HCT116 (cell line): ENCODE measurements around the gene CEP290. TPM values are rescaled to one million over a fixed set of nuclear protein-coding genes. Genes with fewer than 3 reads are reported as not detected.

ENCODE experiments used
- ATAC-seq: fragments of 200-7000 bp; cut with Tn5 transposase; 2 replicates; pipeline ENCODE4 v1.9.1; 2020; ENCODE audit warnings: mild to moderate bottlenecking, moderate library complexity
- BruUV-seq: library from RNA; stranded (reverse); fragments of 400-500 nt; replicated peaks from 2 replicates; lab custom pipeline; 2021; lab: Mats Ljungman, UMichigan
- CTCF ChIA-PET: fragments of 300-600 bp; sonication (Branson Sonifier 250); formaldehyde crosslinking; loops from one replicate; lab custom pipeline; 2021; ENCODE audit warnings: antibody characterized with exemption; lab: Charles Lee
- POLR2A ChIA-PET: fragments of 300-600, 350-600 bp; sonication (Branson Sonifier 250); formaldehyde crosslinking; loops from one replicate; lab custom pipeline; 2021; ENCODE audit warnings: antibody characterized with exemption; lab: Charles Lee
- RAD21 ChIA-PET, 2 experiments: fragments of 300-600 bp; sonication (Branson Sonifier 250); formaldehyde crosslinking; loops; one replicate each; lab custom pipeline; 2023; ENCODE audit warnings: low total read pairs in 2 of 2; ENCODE audit not compliant: uncharacterized antibody in 2 of 2, unreplicated experiment in 2 of 2, low non-redundant PET in 1 of 2; lab: Charles Lee
- DNase-seq: peaks from one replicate; pipeline ENCODE4 v3.0.0-alpha.2; 2010; ENCODE audit warnings: low read depth, low spot score
- H2AFZ ChIP-seq: fragments of 200-600 bp; shearing (Covaris generic), sonication (generic); 2 replicates; pipeline ENCODE4 v1.6.1; 2017; ENCODE audit warnings: low read depth, mixed run types, mixed read lengths, antibody characterized with exemption, low read length; ENCODE audit not compliant: poor library complexity, severe bottlenecking
- H3K27ac ChIP-seq: 2 replicates; pipeline ENCODE4 v1.5.1; 2012; ENCODE audit warnings: low read depth, low read length
- H3K27me3 ChIP-seq: fragments of 200-600 bp; sonication (generic); 2 replicates; pipeline ENCODE4 v1.6.1; 2016; ENCODE audit warnings: mixed run types, low read length, mixed read lengths; ENCODE audit not compliant: insufficient read depth
- H3K36me3 ChIP-seq, 2 experiments: fragments of 200-500 bp in 1 of 2; fragments of 200-600 bp in 1 of 2; sonication (Bioruptor generic) in 1 of 2; sonication (generic) in 1 of 2; 2 replicates each; pipeline versions ENCODE4 v1.5.1 to v1.6.1; 2014 to 2016; ENCODE audit warnings: low read length in 2 of 2, inconsistent platforms in 1 of 2, mixed read lengths in 1 of 2, mixed run types in 1 of 2; ENCODE audit not compliant: insufficient read depth in 2 of 2, control insufficient read depth in 1 of 2
- H3K4me1 ChIP-seq, 2 experiments: fragments of 200-600 bp in 1 of 2; sonication (generic) in 1 of 2; 2 replicates each; pipeline versions ENCODE4 v1.5.1 to v1.6.1; 2012 to 2017; ENCODE audit warnings: low read length in 2 of 2, inconsistent platforms in 1 of 2, mild to moderate bottlenecking in 1 of 2, mixed read lengths in 1 of 2, mixed run types in 1 of 2, moderate library complexity in 1 of 2; ENCODE audit not compliant: insufficient read depth in 2 of 2, control insufficient read depth in 1 of 2
- H3K4me2 ChIP-seq: fragments of 200-600 bp; sonication (generic); 2 replicates; pipeline ENCODE4 v1.6.1; 2017; ENCODE audit warnings: mixed run types, low read length, mixed read lengths
- H3K4me3 ChIP-seq, 2 experiments: fragments of 200-600 bp in 1 of 2; sonication (generic) in 1 of 2; replicated peaks in 1 of 2; 2 replicates each; pipeline ENCODE4 v1.5.1; 2011 to 2016; ENCODE audit warnings: low read length in 2 of 2, control low read depth in 1 of 2, low read depth in 1 of 2, mild to moderate bottlenecking in 1 of 2, mixed read lengths in 1 of 2, mixed run types in 1 of 2
- H3K79me2 ChIP-seq: fragments of 200-600 bp; sonication (generic); 2 replicates; pipeline ENCODE4 v1.6.1; 2017; ENCODE audit warnings: mild to moderate bottlenecking, mixed run types, low read length, moderate library complexity, mixed read lengths; ENCODE audit not compliant: insufficient read depth
- H3K9ac ChIP-seq: fragments of 200-600 bp; sonication (generic); 2 replicates; pipeline ENCODE4 v1.6.1; 2016; ENCODE audit warnings: low read length, mixed read lengths
- H3K9me2 ChIP-seq: fragments of 200-600 bp; sonication (generic), shearing (Covaris generic); 2 replicates; pipeline ENCODE4 v1.6.1; 2017; ENCODE audit warnings: mixed run types, mild to moderate bottlenecking, moderate library complexity; ENCODE audit not compliant: insufficient read depth
- H3K9me3 ChIP-seq, 2 experiments: fragments of 200-500 bp in 1 of 2; fragments of 200-600 bp in 1 of 2; sonication (Bioruptor generic) in 1 of 2; sonication (generic) in 1 of 2; 2 replicates each; pipeline ENCODE4 v1.6.1; 2014 to 2017; ENCODE audit warnings: low read length in 2 of 2, mixed read lengths in 2 of 2, inconsistent platforms in 1 of 2, low read depth in 1 of 2, mild to moderate bottlenecking in 1 of 2, mixed run types in 1 of 2, moderate library complexity in 1 of 2; ENCODE audit not compliant: control insufficient read depth in 1 of 2, insufficient read depth in 1 of 2
- H4K20me1 ChIP-seq: fragments of 200-600 bp; sonication (generic), shearing (Covaris generic); 2 replicates; pipeline ENCODE4 v1.6.1; 2017; ENCODE audit warnings: mixed run types, mild to moderate bottlenecking, moderate library complexity; ENCODE audit not compliant: insufficient read depth
- CEBPB ChIP-seq: IDR thresholded peaks from 2 replicates; pipeline ENCODE4 v1.6.1; 2012; ENCODE audit warnings: low read depth
- CTCF ChIP-seq, 3 experiments: fragments of 200-600 bp in 1 of 3; sonication (generic) in 1 of 3; IDR thresholded peaks in 2 of 3; conservative IDR thresholded peaks in 1 of 3; 2 replicates each; pipeline ENCODE4 v1.5.1; 2012 to 2017; ENCODE audit warnings: low read depth in 2 of 3, low read length in 2 of 3, antibody characterized with exemption in 1 of 3, borderline replicate concordance in 1 of 3, control low read depth in 1 of 3, mild to moderate bottlenecking in 1 of 3, mixed read lengths in 1 of 3, mixed run types in 1 of 3, moderate library complexity in 1 of 3; ENCODE audit not compliant: insufficient read depth in 1 of 3
- EGR1 ChIP-seq: IDR thresholded peaks from 2 replicates; pipeline ENCODE4 v1.6.1; 2012; ENCODE audit warnings: low read depth
- ELF1 ChIP-seq: IDR thresholded peaks from 2 replicates; pipeline ENCODE4 v1.6.1; 2012; ENCODE audit warnings: low read depth, borderline replicate concordance
- JUND ChIP-seq: IDR thresholded peaks from 2 replicates; pipeline ENCODE4 v1.6.1; 2012
- POLR2A ChIP-seq: IDR thresholded peaks from 2 replicates; pipeline ENCODE4 v1.7.0; 2011; ENCODE audit warnings: borderline replicate concordance; ENCODE audit not compliant: insufficient read depth, insufficient read length; ENCODE audit errors: extremely low read depth
- RAD21 ChIP-seq: IDR thresholded peaks from 2 replicates; pipeline ENCODE4 v1.6.1; 2012; ENCODE audit warnings: low read depth, mild to moderate bottlenecking
- SIN3A ChIP-seq: IDR thresholded peaks from 2 replicates; pipeline ENCODE4 v1.6.1; 2012; ENCODE audit warnings: low read depth
- SRF ChIP-seq: IDR thresholded peaks from 2 replicates; pipeline ENCODE4 v1.6.1; 2012; ENCODE audit warnings: low read depth
- YY1 ChIP-seq: IDR thresholded peaks from 2 replicates; pipeline ENCODE4 v1.6.1; 2011; ENCODE audit warnings: low read length, low read depth, moderate library complexity, mild to moderate bottlenecking; ENCODE audit not compliant: insufficient replicate concordance; ENCODE audit errors: extremely low read depth
- ZFX ChIP-seq: fragments of 450-650 bp; IDR thresholded peaks from 2 replicates; pipeline ENCODE4 v1.6.1; 2017
- intact Hi-C: fragments of 100-400 bp; cut with micrococcal nuclease; formaldehyde crosslinking; loops from 2 replicates; pipeline ENCODE4 v1.10.0; 2022
- total RNA-seq: library from RNA; stranded (reverse); gene quantifications from one replicate; pipeline ENCODE4 v1.2.1, GENCODE V29; 2021; ENCODE audit not compliant: unreplicated experiment
- TF ChIP-seq, protein P1 (sequence below): IDR thresholded peaks from 2 replicates; pipeline ENCODE4 v1.6.1; 2012

The CEP290 gene
- total RNA-seq, 1 experiment from 2014 or later: 13.6 TPM

DNA sequence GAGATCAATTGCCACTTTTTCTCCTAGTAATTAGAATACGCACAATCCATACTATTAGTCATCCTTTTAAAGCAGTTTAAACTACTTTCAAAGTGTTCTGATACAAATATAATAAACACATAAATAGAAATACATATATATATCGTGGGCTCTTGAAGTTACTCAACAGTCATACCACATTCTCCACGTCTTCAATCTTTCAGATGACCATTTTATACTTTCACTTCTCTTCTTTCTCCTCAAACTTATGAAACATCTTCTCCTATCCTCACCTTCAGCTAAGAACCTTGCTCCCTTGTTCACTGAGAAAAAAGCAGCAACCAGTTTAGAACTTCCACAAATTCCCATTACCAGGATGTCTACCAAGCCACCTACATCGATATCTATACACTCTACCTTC, 19.2 kb downstream of the CEP290 start:
- TF ChIP-seq ZFX: no peak
- TF ChIP-seq CEBPB: no peak
- no peak for TF ChIP-seq SIN3A
- TF ChIP-seq EGR1: no peak
- TF ChIP-seq ELF1: no peak
- TF ChIP-seq RAD21: no peak
- TF ChIP-seq, all 23 proteins: peak for 0
- DNase-seq (no peak), ATAC-seq (no peak)
- no peak overlapping the region for H2AFZ ChIP-seq
- intact Hi-C loops: no loop called here
- no TSS peak for BruUV-seq
- H4K20me1 ChIP-seq: no peaks in the 10 kb centered on the region
- H3K9ac ChIP-seq: no peak overlapping the region
- POLR2A ChIA-PET: no interaction called here
- no peaks in the 10 kb centered on the region for H3K9me2 ChIP-seq
- no peaks in the 10 kb centered on the region for H3K9me3 ChIP-seq
- no peak overlapping the region for H3K27ac ChIP-seq
- peaks cover 12 to 15% of the 10 kb centered on the region in 2 experiments; a peak in 3 of 4 replicates for H3K36me3 ChIP-seq
- H3K4me3 ChIP-seq: no peak overlapping the region
- RAD21 ChIA-PET: no interaction called here
- CTCF ChIA-PET: no interaction called here
- no peaks in the 10 kb centered on the region for H3K4me1 ChIP-seq
- H3K79me2 ChIP-seq: no peaks in the 10 kb centered on the region
- no peak overlapping the region for H3K4me2 ChIP-seq
- H3K27me3 ChIP-seq: no peaks in the 10 kb centered on the region

DNA sequence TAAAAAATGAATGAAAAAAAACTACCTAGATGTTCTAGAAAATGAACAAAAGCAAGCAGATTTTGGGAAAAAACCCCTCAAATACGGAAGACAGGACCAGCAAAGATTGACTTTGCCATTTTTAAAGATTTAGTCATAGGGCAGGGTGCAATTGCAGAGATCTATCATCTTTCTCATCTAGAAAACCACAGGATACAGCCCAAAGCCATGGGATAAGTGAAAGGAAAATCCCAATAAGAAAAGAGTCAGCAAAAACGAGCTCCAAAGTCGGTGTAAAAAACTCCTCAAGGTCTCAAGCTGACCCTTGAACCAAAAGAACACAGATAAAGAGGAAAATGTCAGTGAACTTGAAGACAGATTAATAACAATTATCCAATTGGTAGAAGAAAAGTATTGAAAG, 28.0 kb downstream of the CEP290 start:
- H3K79me2 ChIP-seq: no peaks in the 10 kb centered on the region
- no peak for DNase-seq
- H3K4me2 ChIP-seq: no peak overlapping the region
- BruUV-seq: no TSS peak
- H3K27me3 ChIP-seq: no peaks in the 10 kb centered on the region
- ATAC-seq: no peak
- H3K36me3 ChIP-seq: peaks cover 10 to 11% of the 10 kb centered on the region in 2 experiments; a peak in 3 of 4 replicates
- ChIA-PET CTCF (no interaction called here), RAD21 (no interaction called here), POLR2A (no interaction called here)
- H3K9me3 ChIP-seq: no peaks in the 10 kb centered on the region
- no peak overlapping the region for H3K27ac ChIP-seq
- no peak overlapping the region for H3K9ac ChIP-seq
- intact Hi-C loops: loop anchor here (5.0 kb wide), 3 partner anchors 878 to 1413 kb away; partner anchors contain the start of gene POC1B
- H3K9me2 ChIP-seq: no peaks in the 10 kb centered on the region
- no peak overlapping the region for H3K4me3 ChIP-seq
- H4K20me1 ChIP-seq: no peaks in the 10 kb centered on the region
- TF ChIP-seq YY1 (no peak), SIN3A (no peak), ZFX (no peak), JUND (no peak), POLR2A (no peak), CTCF (IDR thresholded peaks at IDR 0.05 in 2 of 3, conservative IDR thresholded peaks at IDR 0.05 in 1 of 3; ENCODE audit: borderline replicate concordance in 1 of 3, insufficient read depth in 1 of 3, low read depth in 2 of 3, low read length in 2 of 3) (no peak), SRF (no peak)
- TF ChIP-seq, protein P1, sequence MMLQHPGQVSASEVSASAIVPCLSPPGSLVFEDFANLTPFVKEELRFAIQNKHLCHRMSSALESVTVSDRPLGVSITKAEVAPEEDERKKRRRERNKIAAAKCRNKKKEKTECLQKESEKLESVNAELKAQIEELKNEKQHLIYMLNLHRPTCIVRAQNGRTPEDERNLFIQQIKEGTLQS: no peak
- no peak overlapping the region for H2AFZ ChIP-seq
- H3K4me1 ChIP-seq: 0 out of 4 replicates have a peak, but pooled peaks cover 0 to 3% of the 10 kb centered on the region in 2 experiments
